GM19328 (cell line): ENCODE measurements around the gene CHST3.
"Not testable (repeated sequence)": the region's sequence is repeated elsewhere in the genome, so short reads cannot be mapped to it uniquely, and the experiment has no call there.

ENCODE experiments used
- ATAC-seq: cut with Tn5 transposase; IDR thresholded peaks from one replicate; pipeline ENCODE4 v1.9.1; 2021; ENCODE audit warnings: mild to moderate bottlenecking, moderate library complexity; ENCODE audit not compliant: unreplicated experiment

CHST3 gene

GRCh38 chr10:71985542-71986250 is 21.5 kb downstream of the CHST3 start:
- no peak for ATAC-seq

GRCh38 chr10:71988895-71989294 is 24.7 kb downstream of the CHST3 start:
- not testable (repeated sequence) for ATAC-seq

DNA sequence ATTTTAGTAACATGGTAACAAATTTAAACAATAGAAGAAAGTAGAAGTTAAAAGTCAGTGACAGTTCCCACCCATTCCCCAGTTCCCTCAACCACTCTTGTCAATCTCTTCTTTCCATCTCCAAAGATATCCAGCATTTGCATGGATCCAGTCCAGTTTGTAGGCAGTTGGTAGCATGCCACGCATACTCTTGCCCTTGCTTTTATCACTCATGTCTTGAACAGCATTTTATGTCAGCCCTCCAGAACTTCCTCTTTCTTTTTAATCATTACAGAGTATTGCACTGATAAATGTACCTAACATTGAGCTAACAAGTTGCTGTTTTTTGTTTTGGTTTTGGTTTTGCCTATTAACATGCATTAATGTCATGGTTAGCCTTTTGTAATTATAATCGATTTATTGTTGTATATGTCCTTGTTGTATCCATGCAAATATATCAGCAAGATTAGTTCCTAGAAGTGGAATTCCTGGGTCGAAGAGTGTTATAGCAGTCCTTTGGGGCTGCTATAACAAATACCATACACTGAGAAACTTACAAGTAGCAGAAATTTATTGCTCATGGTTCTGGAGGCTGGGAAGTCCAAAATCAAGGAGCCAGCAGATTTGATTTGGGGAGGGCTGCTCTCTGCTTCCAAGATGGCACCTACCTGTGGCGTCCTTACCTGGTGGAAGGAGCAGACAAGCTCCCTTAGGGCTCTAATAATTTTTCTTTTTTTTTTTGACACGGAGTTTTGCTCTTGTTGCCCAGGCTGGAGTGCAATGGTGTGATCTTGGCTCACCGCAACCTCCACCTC is 25.7 kb downstream of the CHST3 start:
- ATAC-seq, result no peak

GRCh38 chr10:71990706-71991269 is 26.6 kb downstream of the CHST3 start:
- no peak for ATAC-seq

- no peak for ATAC-seq
These were observed 31.3 kb downstream of the CHST3 start for GRCh38 chr10:71995449-71995848.

DNA sequence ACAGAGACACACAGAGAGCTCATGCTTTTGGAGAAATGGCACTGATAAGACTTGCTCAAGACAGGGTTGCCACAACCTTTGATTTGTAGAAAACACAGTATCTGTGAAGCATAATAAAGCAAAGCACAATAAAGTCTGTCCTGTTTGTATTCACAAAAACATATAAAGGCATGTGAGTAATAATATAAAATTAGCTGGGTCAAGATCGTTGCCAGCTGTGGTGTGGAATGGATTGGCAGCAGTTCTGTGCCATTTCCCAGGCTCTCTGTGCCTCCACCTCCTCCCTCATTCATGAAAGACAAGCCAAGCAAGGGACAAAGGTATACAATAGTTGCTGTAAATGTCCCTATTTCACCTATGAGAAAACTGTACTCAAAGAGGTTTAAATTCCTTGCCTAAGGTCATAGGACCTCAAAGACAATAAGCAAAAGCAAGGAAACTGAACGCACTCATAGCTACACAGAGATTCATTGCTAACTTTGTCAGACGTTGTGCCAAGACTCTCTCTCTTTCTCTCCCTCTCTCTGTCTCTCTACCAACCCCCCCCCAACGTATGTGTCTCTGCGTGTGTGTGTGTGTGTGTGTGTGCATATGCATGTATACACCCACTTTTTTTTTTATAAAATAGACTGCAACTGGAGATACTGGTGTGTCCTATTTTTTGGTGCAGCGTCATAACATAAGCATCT is 31.8 kb downstream of the CHST3 start:
- ATAC-seq, result no peak

- no peak for ATAC-seq
These were observed 32.6 kb downstream of the CHST3 start for GRCh38 chr10:71996592-71997371.

- no peak for ATAC-seq
These were observed 34.1 kb downstream of the CHST3 start for GRCh38 chr10:71998119-71998839.

DNA sequence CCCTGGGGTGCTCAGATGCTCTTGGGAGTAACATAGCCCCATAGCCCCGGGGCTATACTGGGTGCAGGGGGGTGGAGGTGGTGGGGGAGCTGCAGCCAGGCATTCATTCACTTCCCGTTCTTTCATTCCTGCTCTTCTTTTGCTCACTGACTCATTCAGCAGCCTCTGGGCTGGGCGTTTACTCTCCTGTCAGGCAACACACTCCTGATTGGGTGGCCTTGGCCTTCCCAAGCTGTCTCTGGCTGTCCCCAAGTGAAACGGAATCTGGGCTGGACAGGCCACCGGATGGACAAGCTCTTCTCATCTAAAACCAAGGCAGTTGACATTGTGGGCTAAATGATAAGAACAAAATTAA is 34.6 kb downstream of the CHST3 start:
- ATAC-seq, result no peak

- no peak for ATAC-seq
These were observed 35.3 kb downstream of the CHST3 start for GRCh38 chr10:71999360-72000072.

- ATAC-seq, result no peak
These were observed 36.2 kb downstream of the CHST3 start for GRCh38 chr10:72000073-72001032.

DNA sequence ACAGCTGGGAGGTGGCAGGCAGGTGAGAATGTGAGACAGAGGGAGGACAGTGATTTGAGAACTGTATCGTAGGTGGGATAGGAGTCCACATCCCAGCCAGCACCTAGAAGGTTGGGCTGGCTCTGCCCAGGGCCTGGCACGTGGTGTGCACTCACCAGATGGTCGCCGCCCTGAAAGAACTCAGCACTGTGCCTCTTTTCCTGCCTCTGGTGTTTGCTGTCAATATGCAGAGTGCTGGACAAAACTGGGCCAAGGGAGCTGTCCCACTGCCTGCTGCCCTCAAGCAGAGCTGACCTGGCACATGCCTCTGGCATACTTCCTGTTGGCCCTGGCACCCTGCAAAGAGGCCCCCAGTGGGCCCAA is 36.8 kb downstream of the CHST3 start:
- no peak for ATAC-seq

DNA sequence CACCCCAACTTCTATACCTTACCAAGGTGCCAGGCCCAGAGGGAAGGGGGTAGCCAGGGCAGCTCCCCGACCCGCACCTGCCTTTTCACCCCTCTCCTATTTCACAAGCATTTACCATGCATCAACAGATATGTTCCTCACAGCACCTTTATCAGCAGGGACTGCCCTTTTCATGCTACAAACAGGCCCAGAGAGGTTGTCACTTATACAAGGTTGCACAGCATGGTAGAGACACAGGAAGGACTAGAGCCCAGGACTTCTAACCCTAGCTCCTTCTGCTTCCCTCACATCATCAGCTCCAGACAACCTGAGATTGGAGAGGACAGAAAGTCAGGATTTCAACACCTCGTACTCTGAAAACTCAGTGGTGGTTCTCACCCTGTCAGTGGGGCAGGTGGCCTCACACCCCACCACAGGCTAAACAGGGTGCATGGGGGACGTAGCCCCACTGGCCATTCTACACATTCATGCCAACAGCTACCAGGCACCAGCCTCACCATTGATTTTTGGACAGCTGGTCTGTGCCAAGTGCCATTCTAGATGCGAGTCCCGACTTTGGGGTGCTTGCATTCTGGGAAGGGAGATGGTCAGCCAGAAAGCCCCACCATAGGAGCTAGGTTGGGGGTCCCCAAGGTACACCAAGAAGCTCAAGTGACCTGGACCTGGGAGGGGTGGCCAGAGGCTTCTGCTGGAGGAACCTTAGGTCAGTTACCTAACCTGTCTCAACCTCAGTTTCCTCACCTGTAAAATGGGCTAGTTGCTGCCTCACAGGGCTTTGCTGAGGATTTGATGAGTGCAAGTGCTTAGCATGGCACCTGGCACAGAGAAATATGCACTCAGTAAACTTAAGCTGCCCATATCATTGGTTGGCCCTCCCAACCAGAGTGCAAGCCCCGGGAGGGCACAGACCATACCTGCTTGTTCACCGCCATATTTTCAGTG is 38.4 kb downstream of the CHST3 start:
- ATAC-seq, result no peak

- ATAC-seq, result no peak
These were observed 41.8 kb downstream of the CHST3 start for GRCh38 chr10:72006026-72006425.

- ATAC-seq, result no peak
These were observed 43.2 kb downstream of the CHST3 start for GRCh38 chr10:72007246-72007892.

- no peak for ATAC-seq
These were observed 44.1 kb downstream of the CHST3 start for GRCh38 chr10:72008096-72008981.
